Erythroblast (primary cell): Measurements from ENCODE around the gene SYNC.

Experiments
- GATA1 ChIP-seq: IDR thresholded peaks from 2 replicates; pipeline ENCODE4 v1.6.1; 2011; ENCODE audit warnings: low read depth, mild to moderate bottlenecking, control low read depth, low read length, moderate library complexity
- POLR2A ChIP-seq: IDR thresholded peaks from 2 replicates; pipeline ENCODE4 v1.6.1; 2011; ENCODE audit warnings: mild to moderate bottlenecking, low read length

- TF ChIP-seq POLR2A, result no peak
- no peak for TF ChIP-seq GATA1
Measured at GRCh38 chr1:32748348-32748747, 45.8 kb upstream of the SYNC start.
